LNCaP clone FGC (cell line): Measurements from ENCODE around the gene NSUN7.
"Not testable (repeated sequence)": the region's sequence is repeated elsewhere in the genome, so short reads cannot be mapped to it uniquely, and the experiment has no call there.

ENCODE experiments used
- DNase-seq: peaks from one replicate; pipeline ENCODE4 v3.0.0-alpha.2; 2011; ENCODE audit warnings: low read depth
- H3K4me3 ChIP-seq: 2 replicates; pipeline ENCODE4 v1.5.1; 2011; ENCODE audit warnings: mild to moderate bottlenecking, low read depth, low read length, control low read depth
- TF ChIP-seq, protein P1 (sequence below): IDR thresholded peaks from 2 replicates; pipeline ENCODE4 v1.5.1; 2012; ENCODE audit warnings: mild to moderate bottlenecking; ENCODE audit not compliant: control insufficient read depth, insufficient read depth; ENCODE audit errors: extremely low read depth

The NSUN7 gene

DNA sequence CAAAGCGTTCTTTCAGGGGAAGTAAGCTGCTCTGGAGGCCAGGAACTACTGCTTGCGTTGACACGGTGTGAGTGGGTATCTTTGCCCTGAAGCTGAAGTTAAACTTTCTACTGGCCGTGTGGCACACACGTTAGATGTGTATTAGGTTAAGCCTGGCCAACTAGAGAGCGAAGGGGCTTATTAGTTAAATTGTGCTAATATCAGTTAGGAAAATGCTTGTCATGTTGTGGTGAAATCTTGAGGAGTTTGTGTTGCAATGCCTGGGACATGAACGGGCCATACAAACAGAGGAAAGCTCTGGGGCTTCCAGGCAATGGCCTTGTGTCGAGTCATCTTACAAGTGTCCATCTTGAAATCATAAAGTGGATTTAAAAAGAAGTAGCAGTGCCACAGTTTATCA, 62.6 kb downstream of the NSUN7 start:
- H3K4me3 ChIP-seq = no peak overlapping the region
- TF ChIP-seq, protein P1, sequence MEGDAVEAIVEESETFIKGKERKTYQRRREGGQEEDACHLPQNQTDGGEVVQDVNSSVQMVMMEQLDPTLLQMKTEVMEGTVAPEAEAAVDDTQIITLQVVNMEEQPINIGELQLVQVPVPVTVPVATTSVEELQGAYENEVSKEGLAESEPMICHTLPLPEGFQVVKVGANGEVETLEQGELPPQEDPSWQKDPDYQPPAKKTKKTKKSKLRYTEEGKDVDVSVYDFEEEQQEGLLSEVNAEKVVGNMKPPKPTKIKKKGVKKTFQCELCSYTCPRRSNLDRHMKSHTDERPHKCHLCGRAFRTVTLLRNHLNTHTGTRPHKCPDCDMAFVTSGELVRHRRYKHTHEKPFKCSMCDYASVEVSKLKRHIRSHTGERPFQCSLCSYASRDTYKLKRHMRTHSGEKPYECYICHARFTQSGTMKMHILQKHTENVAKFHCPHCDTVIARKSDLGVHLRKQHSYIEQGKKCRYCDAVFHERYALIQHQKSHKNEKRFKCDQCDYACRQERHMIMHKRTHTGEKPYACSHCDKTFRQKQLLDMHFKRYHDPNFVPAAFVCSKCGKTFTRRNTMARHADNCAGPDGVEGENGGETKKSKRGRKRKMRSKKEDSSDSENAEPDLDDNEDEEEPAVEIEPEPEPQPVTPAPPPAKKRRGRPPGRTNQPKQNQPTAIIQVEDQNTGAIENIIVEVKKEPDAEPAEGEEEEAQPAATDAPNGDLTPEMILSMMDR = no peak
- no peak for DNase-seq

- TF ChIP-seq, protein P1 = no peak
- H3K4me3 ChIP-seq = no peak overlapping the region
- DNase-seq = no peak
Observed at GRCh38 chr4:40812856-40813255, 63.1 kb downstream of the NSUN7 start.

DNA sequence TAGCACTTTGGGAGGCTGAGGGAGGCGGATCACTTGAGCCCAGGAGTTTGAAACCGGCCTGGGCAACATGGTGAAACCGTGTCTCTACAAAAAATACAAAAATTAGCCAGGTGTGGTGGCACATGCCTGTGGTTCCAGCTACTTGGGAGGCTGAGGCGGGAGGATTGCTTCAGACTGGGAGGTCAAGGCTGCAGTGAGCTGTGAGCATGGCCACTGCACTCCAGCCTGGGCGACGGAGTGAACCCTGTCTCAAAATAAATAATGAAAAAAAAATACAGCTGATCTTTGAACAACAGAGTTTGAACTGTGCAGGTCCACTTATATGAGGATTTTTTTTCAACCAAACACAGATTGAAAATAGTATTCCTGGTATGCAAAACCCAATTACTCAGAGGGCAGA, 67.4 kb downstream of the NSUN7 start:
- not testable (repeated sequence) for DNase-seq, H3K4me3 ChIP-seq

GRCh38 chr4:40820101-40820500, 70.3 kb downstream of the NSUN7 start:
- TF ChIP-seq, protein P1 = no peak
- no peak overlapping the region for H3K4me3 ChIP-seq
- no peak for DNase-seq

DNA sequence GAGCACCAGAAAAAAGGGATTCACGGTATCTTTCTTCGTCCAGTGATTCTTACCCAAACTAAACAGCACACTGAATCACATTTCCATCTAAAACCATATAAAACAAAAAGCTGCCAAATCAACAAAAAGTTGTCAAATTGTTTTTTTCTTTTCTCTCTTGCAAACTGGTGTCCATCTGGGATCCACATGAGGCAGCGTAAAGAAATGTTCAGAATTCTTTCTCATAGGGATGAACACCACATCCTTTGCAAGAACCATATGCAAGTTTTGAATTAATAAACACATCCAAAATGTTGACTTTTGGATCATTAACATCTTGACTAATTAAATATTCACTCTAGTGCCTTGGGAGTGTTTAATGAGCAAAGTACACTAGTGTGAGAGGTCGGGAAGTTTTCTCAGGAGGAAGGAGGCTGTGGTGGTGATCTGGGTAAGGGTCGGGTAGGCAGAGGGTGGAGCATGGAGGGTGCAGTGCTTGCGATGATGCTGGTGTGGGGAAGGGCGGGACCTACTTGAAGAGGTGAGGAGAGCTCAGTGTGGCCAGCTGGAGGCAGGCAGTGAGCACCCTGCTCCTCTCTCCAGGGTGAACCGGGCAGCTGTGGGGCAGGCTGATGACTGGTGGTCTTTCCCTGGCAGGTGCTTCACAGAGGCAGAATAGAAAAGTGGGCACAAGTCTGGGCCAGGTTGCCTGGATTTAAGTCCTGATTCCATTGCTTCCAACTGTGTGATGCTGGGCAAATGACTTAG, 72.8 kb downstream of the NSUN7 start:
- TF ChIP-seq, protein P1 = no peak
- no peak for DNase-seq
- H3K4me3 ChIP-seq = no peak overlapping the region

GRCh38 chr4:40825014-40825838, 75.5 kb downstream of the NSUN7 start:
- TF ChIP-seq, protein P1 = no peak
- H3K4me3 ChIP-seq = no peak overlapping the region
- no peak for DNase-seq

DNA sequence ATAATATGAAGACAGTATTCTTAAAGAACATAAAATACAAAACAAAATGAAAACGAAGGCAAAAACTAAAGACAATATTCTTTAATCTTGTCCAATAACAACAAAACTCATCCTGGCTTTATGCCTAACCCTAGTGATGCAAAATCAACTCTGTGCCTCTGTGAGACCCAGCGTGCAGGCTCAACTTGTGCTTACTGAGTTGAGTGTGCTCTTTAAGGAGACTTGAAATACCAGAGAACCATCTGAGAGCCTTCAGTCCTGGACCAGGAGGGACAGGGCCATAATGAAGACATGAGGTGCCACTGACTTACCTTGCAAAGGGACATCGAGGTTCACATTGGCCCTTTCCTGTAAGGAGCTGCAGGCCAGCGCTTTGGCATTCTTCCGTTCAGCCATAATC, 77.1 kb downstream of the NSUN7 start:
- H3K4me3 ChIP-seq = no peak overlapping the region
- DNase-seq = no peak
- TF ChIP-seq, protein P1 = no peak
